ENCODE results near the gene RNGTT.

DNA sequence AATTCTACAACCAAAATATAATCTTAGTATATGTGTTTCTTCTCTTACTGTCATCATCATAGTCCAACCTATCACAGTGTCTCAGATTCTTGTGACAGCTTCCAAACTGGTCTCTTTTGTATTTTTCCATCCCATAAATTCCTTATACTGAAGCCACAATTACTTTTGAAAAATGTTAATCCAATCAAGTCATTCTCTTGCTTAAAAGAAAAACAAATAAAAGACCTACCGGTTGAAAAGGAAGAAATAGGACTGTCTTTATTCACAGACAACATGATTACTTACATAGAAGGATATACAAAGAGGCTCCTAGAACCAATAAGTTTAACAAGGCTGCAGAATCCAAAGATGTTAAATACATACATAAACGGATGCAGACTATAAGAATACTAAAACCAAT is 339.9 kb downstream of the RNGTT start:
- TF ChIP-seq, protein P1, sequence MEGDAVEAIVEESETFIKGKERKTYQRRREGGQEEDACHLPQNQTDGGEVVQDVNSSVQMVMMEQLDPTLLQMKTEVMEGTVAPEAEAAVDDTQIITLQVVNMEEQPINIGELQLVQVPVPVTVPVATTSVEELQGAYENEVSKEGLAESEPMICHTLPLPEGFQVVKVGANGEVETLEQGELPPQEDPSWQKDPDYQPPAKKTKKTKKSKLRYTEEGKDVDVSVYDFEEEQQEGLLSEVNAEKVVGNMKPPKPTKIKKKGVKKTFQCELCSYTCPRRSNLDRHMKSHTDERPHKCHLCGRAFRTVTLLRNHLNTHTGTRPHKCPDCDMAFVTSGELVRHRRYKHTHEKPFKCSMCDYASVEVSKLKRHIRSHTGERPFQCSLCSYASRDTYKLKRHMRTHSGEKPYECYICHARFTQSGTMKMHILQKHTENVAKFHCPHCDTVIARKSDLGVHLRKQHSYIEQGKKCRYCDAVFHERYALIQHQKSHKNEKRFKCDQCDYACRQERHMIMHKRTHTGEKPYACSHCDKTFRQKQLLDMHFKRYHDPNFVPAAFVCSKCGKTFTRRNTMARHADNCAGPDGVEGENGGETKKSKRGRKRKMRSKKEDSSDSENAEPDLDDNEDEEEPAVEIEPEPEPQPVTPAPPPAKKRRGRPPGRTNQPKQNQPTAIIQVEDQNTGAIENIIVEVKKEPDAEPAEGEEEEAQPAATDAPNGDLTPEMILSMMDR (conservative IDR thresholded peaks at IDR 0.05) = no peak
- TF ChIP-seq ZFX (IDR thresholded peaks at IDR 0.05) = no peak

Data from C4-2B (cell line).